Mesenteric fat pad (tissue), 1 donor: ENCODE results near the gene EPS8. TPM values are rescaled to one million over a fixed set of nuclear protein-coding genes. Genes with fewer than 3 reads are reported as not detected.

ENCODE experiments used
- DNase-seq: peaks from one replicate; pipeline ENCODE4 v3.0.0-alpha.2; 2020; ENCODE audit warnings: low spot score
- total RNA-seq: library from RNA; stranded (reverse); fragmentation: NEBNext Ultra II Directional; extraction: Animal tissue kit (Norgen Biotek cat#: 25700); gene quantifications from one replicate; pipeline ENCODE4 v1.2.1, GENCODE V29; 2021
- donor health status: DM: yes; HTN: yes; CAD: no.

EPS8 gene
- total RNA-seq, 1 donor from 2014 or later, result 299 TPM

DNA sequence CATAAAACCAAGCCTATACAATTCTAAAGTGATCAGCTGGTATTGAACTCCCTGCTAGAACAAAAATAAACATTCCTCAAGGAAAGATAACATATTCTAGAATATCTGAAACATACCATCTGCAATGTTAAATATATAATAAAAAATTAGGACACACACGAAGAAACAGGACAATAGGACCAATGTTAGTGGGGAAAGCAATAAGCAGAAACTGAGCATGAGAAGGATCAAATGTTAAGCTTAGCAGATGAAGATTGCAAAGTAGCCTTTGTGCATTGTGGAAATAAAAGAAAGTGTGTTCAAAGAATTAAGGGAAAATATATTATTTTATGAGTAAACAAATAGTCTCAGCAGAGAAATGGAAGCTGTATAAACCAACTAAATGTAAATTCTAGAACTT, 180.8 kb downstream of the EPS8 start:
- DNase-seq, result no peak

DNA sequence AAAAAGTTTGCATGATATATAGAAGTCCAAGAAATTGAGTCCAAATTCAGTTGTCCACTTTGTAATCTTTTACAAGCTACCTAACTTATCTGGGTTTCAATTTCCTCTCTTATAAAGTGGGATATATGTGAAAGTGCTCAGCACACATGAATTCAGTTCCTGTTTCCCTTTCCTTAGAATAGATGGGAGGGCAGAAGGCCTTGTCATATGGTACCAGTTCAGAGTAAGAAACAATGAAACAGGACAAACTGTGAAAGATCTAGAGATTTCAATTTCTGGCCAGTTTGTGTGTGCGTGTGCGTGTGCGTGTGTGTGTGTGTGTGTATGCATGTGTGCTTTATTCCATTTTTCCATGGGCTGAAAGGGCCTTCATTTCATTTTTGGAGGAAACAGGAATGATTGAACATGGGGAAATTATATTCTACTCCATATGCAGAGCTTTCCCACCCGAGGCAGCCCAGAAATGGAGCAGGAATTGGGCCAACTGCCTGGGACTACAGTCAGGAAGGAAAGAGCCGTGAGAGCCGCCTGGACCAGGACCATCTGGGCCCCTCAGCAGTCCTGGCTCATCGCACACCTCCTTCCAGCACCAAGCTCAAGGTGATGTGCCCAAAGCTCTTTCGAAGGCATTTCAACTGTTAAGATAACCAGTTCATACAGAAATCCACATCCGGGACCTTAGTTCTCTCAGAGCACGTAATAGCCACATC, 183.2 kb downstream of the EPS8 start:
- no peak for DNase-seq

DNA sequence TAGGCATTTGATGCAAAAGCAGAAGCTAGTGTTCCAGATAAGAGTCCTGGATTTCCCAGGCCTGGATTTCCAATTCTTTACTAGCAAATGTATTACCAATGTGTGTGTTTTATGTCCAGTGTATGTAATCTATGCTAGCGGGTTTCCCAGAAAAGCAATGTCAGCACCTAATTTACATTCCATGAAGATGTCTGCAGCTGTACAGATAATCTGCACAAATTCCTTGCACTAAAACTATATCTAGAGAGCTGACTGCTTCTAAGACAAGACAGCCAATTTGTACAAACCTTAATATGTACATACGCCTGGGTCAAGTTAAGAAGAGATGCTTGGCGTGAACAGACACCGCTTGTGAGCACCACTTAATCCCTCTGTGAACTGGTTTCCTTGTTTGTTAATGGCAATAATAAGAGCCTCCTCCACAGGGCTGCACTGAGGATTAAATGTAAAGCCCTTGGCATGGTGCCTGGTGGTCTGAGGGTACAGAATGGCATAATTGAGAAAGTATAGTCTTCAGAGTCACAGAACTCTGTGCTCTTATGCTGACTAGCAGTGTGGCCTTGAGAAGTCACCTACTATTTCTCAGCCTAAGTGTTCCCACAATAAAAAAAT, 185.6 kb downstream of the EPS8 start:
- no peak for DNase-seq

DNA sequence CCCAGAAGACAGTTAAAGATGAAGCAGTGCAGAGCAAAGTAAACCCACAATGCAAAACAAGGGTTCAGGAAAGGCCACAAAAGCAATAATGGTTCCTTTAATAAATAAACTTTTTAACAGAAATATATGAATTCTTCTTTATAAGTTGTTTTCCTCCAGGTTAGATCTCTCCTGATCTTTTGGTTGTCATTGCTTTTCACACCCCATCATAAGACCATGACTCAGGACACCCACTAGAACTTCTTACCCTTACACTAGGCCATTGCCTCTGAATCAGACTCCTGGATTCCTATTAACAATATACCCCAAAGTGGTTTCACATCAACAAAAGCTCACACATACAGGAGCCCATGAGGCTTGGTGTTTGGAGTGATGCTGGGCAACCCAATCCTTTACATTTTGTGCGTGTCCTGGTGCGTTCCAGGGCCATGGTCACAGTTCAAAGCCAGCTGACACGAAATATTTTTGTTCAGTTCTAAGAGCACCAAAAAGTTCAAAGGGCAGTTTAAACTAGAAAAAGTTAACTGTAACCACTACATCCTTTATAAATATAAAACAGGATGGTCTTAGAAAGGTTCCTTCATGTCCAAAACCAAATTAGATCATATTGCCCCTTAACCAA, 187.0 kb downstream of the EPS8 start:
- no peak for DNase-seq

DNA sequence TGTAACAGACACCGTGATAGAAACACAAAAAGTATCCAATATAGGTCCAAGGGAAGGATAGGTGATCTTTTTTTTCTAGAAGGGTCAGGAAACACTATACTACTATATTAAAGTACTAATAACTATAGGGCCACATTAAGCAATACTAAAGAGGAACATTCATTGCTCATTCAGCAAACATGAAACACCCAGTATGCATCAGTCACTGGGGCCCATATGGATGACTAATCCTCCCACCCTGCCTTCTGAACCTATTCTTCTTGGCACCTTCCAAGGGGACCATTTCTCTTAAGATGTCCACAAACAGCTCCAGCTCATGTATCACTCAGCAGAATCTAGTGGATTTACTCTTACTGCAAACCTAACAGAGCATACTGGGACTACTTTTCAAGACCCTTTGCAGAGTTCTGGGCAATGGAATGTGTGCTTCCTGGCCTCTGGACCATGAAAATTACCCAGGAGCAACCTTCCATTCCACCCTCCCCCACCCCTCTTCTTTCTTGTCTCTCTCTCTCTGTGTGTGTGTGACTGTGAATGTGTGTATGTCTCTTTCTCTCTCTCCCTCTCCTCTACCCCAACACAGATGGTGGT, 187.9 kb downstream of the EPS8 start:
- no peak for DNase-seq

DNA sequence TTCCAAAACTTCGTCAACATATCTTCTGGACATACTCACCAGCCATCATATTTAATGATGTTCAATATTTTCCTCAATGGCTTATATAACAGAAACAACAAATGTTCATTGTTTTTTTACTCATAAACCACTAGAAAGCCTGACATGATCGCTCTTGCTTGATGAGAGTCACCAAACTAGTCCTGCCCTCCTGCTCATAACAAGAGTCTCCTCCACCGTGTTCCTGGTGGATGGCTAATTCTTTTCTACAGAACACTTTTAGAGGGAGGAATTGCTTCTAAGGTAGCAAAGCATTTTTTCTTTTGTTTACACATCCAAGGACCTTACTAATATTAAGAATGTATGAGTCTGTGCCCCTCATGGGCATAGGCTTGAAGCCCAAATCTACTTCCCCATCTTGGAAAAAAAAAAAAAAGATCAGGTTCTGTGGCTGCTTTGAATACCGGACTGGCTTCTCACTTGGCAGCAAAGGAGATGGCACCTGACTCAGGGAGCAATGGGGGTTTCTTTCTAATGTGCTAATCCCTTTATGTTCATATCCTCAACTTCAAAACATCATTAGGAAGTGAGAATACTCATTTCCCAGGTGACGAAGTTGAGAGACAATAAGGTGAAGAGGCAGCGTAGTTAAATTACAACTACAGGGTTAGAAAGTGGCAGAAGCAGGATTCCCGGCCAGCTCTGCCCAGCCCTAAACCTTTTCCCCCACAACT, 188.8 kb downstream of the EPS8 start:
- DNase-seq, result no peak

DNA sequence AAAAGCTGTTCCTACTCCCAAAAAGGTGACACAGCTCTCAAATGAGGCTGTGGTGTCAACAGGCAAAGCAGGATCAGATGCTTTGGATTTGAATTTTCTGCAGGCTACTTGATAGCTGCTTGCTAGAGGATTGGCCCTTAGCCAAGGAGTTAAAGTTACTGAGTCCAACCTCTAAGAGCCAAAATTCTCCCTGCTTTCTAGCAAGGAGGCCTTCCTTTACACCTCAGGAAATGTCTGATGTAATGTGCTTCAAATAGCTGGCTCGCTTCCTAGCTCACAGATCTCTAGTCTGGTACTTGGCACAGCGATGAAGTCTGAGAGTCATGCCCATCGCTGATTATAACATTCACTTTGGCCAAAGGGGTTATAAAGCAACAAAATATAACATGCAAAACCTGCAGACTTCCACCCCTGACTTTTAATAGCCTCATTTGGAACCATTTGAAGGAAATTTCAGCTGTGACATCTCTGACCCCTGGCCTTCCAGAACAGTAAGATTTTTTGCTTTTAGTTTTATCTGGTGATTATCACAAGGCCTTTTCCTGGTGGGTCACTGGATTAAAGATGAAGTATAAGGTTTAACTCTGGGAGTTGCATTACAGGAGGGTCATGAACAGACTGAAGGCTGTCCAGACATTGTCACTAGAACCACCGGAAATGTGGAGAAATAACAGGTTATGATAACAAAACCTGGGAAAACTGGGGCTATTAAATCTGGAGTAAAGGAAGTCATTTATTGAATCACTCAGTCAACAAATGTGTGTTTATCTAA, 189.7 kb downstream of the EPS8 start:
- DNase-seq, result no peak

DNA sequence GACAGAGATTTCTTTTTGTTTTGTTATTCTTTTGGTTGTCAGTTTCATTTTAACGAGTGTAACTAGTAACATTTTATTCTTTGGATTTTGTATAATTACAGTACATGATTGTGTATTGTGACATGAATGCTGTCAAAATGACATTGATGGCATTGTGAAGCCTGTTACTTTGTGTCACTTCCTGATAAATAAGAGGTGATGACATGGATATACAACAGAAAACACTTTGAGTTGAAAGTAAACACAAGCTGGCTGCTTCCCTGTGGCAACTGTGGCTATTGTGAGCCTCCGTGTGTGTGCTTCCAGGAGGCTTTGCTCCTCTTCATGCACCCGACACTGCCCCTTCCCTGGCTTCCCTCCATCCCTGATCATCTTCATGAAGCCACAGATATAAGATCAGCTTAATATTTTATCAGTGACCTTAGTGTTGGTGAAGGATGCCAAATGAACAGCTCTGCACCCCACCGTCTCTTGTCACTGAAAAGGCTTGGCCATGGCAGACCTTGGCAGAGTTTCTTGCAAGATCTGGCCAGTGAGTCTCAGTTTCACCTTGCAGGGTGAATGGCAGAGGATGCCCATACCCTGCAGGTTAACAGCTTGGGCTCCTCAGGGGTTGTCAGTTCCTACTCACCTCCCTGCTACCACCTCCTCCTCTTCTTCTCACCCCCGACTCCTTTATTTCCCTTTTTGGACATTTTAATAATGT, 191.9 kb downstream of the EPS8 start:
- DNase-seq, result no peak

DNA sequence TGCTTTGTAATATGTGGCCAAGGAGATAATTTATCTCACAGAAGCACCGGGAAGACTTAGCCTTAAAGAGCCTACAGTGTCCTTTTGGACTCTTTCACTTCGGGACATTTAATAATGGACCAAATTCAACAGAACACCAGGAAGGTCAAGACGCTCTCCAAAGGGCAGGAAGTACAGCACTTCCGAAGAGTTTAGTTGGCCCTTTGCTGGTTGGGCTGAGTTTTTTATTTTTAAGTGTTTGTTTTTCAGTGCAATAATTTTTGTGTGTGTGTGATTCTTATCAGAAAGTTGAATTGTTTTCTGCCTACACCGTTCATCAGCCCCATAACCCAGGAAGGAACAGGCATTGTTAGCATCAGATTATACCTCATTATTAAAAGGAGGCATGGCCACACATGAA, 193.0 kb downstream of the EPS8 start:
- DNase-seq, result no peak

DNA sequence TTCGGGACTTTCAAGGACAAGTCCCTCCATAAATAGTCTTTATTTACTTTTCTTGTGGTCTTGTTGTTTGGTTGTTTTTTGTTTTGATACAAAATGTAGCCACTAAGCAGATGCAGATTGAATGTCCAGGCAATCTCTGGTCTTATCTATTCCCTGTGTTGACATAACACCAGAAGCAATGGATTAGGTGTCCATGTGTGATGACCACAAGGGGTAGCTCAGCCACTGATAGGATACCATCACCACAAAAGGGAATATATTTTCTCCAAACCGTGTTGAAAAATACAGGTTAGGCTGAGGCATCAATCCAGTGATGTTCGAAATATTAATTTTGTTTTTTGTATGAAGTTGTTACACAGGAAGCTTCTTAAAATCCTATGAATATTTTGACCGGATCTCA, 196.3 kb downstream of the EPS8 start:
- DNase-seq, result no peak

DNA sequence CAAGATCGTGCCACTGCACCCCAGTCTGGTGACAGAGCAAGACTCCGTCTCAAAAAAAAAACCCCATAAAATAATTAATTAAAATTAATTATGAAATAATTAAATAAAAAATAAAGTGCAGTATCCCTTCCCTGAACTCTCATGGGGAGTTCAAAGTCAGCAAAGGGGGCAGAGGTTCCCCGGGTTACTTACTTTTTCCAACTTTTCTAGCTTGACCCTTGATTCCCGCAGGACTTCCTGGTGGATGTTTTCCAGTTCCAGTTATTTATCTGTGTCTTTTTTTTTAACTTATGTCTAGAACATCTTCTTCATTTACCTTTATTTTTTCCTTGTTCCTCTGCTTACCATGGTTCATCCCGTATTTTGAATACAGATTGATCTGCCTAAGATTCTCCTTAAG, 197.4 kb downstream of the EPS8 start:
- no peak for DNase-seq

DNA sequence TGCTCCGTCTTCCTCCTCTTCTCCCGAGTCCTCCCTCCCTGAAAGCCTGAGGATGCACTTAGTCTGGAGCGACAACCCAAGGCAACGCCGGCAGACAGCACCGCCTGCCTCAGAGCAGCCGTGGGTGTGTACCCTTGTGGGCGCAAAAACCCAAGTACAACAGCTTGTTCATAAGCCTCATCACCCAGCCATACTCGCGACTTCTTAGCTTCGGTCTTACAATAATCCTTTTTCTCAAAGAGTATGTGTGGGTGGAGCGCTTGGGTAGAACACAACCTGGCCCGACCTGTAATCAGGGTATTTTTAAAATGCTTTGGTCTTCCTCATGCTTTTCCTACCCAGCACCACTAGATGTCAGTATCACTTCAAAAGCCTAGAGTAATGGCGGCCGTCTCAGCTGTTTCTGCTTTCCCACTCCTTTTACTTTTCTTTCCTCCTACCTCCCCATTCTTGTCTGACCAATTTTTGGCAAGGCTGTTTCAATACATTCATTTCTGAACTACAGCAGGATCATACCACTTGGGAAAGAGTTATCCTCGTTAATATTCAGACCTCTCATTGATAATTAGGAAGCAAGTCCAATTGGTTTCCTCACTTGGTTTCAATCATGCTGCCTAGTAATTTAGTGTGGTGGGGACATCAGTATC, 198.9 kb downstream of the EPS8 start:
- no peak for DNase-seq

DNA sequence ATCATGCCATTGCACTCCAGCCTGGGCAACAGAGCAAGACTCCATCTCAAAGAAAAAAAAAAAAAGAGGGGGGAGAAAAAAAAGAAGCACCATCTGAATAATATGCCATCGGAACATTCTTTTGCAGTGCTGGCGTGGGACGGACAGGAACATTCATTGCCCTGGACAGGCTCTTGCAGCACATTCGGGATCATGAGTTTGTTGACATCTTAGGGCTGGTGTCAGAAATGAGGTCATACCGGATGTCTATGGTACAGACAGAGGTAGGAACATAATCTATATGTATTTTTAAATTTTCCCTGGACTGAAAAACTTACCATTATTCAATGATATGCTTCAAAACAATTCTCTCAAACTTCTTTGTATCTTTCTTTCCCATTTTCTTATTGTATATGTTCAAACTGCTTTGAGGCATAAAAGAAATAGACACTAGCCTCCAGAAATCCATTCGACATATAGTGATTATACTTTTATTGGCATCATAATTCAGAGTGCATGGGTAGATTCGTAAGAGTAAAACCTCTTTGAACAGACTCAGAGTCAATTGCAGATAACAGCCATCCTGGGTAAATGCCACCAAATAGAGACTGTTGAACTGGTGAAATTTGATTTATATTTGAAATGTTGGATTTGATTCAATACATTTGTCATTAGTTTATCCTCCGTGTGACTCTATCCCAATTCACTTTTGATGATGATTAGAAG, 199.7 kb downstream of the EPS8 start:
- no peak for DNase-seq

DNA sequence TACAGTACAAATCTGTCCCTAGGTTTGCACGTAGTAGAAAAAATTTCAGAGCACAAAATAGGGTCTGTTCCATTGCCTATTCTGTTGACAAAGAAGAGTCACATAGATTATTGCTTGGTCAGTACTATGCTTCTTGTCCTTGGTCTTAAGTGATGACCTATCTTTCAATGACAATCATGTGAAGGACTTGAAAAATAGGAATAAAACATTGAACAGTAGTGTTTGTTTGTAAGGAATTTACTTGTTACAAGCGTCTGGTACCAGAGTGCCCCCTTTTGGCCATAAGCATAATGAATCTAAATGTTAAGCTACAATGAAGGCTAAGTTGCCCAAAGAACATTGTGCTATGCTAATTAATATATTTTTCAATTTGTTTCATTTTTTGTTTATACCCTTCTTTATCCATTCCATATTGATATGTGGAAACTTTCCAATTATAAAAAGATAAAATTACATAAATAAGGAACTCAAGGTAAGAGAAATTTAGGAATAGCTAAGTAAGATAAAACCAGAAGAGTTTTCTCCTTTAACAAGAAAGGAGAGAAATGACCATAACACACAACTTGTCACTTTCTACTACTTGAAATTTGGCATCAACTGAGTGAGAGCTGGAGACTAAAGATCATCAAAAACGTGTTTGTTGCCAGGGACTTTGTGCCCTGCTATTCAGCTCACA, 204.7 kb downstream of the EPS8 start:
- no peak for DNase-seq

DNA sequence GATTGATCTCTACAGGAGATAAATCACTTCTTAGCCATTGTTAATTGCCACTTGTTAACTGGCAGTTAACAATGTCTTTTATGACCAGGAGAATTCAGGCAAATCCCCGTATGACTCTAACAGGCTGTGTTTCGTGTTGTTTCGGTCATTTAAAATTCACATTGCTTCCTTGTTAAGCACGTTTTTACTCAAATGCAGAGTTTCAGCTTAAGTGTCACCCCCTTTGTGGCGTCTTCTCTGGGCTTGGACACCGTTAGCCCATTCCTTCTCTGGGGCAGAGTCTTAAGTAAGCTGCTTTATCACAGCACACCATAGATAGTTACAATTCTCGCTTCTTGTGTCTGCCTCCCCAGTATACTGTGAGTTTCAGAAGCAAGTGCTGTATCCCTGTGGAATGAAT, 205.4 kb downstream of the EPS8 start:
- DNase-seq, result no peak

DNA sequence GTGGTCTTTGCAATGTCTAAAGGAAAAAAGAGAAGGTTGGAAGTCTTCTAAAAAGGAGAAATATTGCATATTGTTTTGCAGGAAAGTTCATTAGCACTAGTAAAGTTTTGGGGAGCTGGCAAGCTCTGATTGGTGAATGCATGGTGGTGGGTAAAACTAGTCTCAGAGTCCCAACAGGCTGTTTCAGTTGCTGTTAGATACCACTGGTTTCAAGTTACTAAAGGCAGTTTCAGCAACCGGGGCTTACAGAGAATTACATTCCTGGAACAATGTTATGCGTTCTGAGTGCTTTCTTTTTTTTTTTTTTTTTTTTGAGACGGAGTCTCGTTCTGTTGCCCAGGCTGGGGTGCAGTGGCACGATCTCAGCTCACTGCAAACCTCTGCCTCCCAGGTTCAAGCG, 208.2 kb downstream of the EPS8 start:
- DNase-seq, result no peak

DNA sequence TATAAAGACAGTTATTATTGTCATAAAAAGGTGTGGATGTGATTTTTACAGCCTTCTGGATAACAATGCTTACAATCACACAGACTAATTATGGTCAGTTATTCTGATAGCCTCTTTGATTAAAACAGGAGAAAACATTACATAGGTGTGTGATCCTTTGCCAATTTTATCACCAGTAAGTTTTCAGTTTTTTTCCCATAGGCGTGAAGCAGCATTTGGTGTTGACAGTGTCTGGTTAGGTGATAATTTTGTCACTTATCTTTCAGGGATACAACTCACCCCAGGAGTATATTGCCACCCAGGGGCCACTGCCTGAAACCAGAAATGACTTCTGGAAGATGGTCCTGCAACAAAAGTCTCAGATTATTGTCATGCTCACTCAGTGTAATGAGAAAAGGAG, 208.8 kb downstream of the EPS8 start:
- no peak for DNase-seq

DNA sequence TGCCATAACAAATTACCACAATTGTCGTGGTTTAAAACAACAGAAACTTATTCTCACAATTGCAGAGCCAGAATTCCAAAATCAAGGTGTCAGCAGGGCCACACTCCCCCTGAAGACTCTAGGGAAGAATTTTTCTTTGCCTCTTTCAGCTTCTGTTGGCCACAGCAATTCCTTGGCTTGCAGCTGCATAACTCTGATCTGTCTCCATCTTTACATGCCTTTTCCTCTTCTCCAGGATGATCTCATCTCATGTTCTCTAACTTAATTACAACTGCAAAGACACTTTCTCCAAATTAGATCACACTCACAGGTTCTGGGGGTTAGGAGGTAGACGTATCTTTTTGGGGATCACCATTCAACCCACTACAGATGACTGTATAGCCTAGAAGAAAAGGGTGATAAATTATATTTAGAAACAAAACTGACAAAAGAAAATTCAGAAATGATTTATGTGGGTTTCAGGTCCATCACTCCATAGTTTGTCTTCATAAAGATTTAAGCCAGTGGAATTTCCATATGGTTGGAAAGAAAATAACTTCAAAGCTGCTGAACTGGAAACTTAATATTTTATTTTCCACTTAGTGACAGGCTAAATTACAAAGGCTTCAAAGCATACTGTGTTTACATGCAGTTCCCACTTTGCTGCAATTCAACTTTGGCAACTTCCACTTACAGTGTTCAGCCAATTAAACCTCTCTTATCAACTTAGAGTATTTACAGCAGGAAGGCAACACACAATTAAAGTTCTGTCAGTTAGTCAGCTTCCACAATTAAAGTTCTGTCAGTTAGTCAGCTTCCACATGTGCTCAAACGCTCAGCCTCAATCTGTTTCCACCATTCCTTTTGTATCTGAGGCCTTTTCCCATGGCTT, 213.3 kb downstream of the EPS8 start:
- DNase-seq, result no peak
